Stimulated activated effector memory CD8-positive, alpha-beta T cell treated with anti-CD3 and anti-CD28 coated beads, Interleukin-12 subunit alpha, Interleukin-12 subunit beta, amount 100 ng/mL, for 72 hours (primary cell): ENCODE data around the gene OR10AD1.
A peak's percentile ranks its signal among the peaks of the same experiment; 100 is the strongest.

ENCODE experiments used
- ATAC-seq: fragments of 150-1000 bp; cut with Tn5 transposase; 2 replicates; pipeline ENCODE4 v1.10.0; 2021
- DNase-seq, 2 donors: peaks; one replicate each; pipeline ENCODE4 v3.0.0; 2021 to 2022; ENCODE audit warnings: low spot score in 2 of 2
- H3K27ac Mint-ChIP-seq: one replicate; pipeline ENCODE4 v1.8.0; 2022; ENCODE audit warnings: mild to moderate bottlenecking, mixed read lengths
- H3K36me3 Mint-ChIP-seq: one replicate; pipeline ENCODE4 v1.8.0; 2022; ENCODE audit warnings: mild to moderate bottlenecking, mixed read lengths
- H3K4me1 Mint-ChIP-seq: one replicate; pipeline ENCODE4 v1.8.0; 2022; ENCODE audit warnings: mixed read lengths
- H3K4me3 Mint-ChIP-seq: one replicate; pipeline ENCODE4 v1.8.0; 2022; ENCODE audit warnings: mild to moderate bottlenecking, mixed read lengths
- H3K9me3 Mint-ChIP-seq: one replicate; pipeline ENCODE4 v1.8.0; 2022; ENCODE audit warnings: mixed read lengths

The OR10AD1 gene

DNA sequence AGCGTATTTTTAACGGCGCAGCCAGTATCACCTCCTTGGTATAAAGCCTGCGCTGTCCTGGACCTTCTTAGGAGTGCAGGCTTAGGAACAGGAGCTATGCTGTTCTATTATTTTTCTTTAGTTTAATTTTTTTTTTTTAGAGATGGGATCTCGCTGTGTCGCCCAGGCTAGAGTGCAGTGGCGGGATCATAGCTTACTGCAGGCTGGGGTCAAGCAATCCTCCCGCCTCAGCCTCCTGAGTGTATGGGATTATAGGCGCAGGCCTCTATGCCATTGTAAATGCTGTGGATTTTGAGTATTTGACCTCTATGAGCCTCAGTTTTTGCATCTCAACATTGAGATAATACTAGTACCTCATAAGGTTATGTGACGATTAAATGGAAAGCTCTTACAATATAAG, 4.1 kb downstream of the OR10AD1 start:
- peaks cover 6% of the 10 kb centered on the region for H3K36me3 Mint-ChIP-seq
- H3K4me3 Mint-ChIP-seq: peak overlapping the region; percentile 75
- H3K4me1 Mint-ChIP-seq: peaks cover 21% of the 10 kb centered on the region
- H3K9me3 Mint-ChIP-seq: peaks cover 6% of the 10 kb centered on the region
- H3K27ac Mint-ChIP-seq: peak overlapping the region; percentile 99
- DNase-seq (no peak), ATAC-seq (no peak)

DNA sequence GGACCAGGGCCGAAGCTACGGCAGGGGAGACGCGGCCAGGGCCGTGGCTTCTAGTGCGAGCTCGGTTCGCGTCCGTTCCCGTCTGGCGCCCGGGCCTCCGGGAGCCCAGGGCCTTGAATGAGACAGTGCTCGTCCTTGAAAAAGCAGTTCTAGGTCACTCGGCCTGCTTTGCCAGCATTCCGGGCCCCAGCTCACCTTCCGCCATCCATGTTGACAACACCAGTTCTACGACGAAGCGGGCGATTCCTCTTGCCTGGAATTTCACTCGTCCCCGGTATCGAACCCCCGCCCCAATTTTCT, 4.5 kb downstream of the OR10AD1 start:
- H3K4me1 Mint-ChIP-seq: peaks cover 21% of the 10 kb centered on the region
- H3K9me3 Mint-ChIP-seq: peaks cover 6% of the 10 kb centered on the region
- DNase-seq: no peak
- ATAC-seq: peak; percentile 53
- peaks cover 6% of the 10 kb centered on the region for H3K36me3 Mint-ChIP-seq
- peak overlapping the region; percentile 99 for H3K27ac Mint-ChIP-seq
- peak overlapping the region; percentile 75 for H3K4me3 Mint-ChIP-seq

GRCh38 chr12:48197971-48198671, 5.0 kb downstream of the OR10AD1 start:
- DNase-seq (peak; percentile 75 to 93), ATAC-seq (peak; percentile 100)
- Mint-ChIP-seq H3K4me1 (peaks cover 21% of the 10 kb centered on the region), H3K4me3 (peak overlapping the region; percentile 75), H3K36me3 (peaks cover 6% of the 10 kb centered on the region), H3K9me3 (peaks cover 4% of the 10 kb centered on the region), H3K27ac (peak overlapping the region; percentile 99)

DNA sequence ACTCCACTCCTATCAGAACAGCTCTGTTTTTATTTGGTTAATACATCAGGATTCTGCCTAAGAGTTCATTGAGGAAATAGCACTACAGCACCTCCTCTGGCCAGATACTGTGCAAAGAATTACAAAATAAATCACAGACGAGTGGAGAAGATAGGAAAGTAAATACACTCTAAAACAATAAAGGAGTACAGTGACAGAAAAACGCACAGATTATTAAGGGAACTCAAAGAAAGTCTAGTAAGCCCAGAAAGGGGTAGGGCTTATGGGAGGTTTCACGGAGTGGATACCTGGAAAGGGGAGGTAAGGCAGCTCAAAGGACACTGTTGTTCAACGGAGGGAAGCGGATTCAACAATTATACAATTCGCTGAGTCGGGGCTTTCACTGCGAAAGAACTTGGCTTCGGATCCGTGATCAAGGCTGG, 5.5 kb downstream of the OR10AD1 start:
- Mint-ChIP-seq H3K4me3 (peak overlapping the region; percentile 75), H3K9me3 (no peaks in the 10 kb centered on the region), H3K27ac (peak overlapping the region; percentile 99), H3K36me3 (peaks cover 6% of the 10 kb centered on the region), H3K4me1 (peaks cover 21% of the 10 kb centered on the region)
- ATAC-seq (peak; percentile 50), DNase-seq (no peak)

- H3K4me1 Mint-ChIP-seq: peaks cover 7% of the 10 kb centered on the region
- DNase-seq (no peak), ATAC-seq (no peak)
- no peak overlapping the region for H3K4me3 Mint-ChIP-seq
- no peaks in the 10 kb centered on the region for H3K9me3 Mint-ChIP-seq
- H3K27ac Mint-ChIP-seq: no peak overlapping the region
- H3K36me3 Mint-ChIP-seq: peaks cover 6% of the 10 kb centered on the region
Measured at GRCh38 chr12:48194799-48195201, 8.3 kb downstream of the OR10AD1 start.

- H3K4me3 Mint-ChIP-seq: no peak overlapping the region
Measured at GRCh38 chr12:48193623-48194022, 9.5 kb downstream of the OR10AD1 start.

DNA sequence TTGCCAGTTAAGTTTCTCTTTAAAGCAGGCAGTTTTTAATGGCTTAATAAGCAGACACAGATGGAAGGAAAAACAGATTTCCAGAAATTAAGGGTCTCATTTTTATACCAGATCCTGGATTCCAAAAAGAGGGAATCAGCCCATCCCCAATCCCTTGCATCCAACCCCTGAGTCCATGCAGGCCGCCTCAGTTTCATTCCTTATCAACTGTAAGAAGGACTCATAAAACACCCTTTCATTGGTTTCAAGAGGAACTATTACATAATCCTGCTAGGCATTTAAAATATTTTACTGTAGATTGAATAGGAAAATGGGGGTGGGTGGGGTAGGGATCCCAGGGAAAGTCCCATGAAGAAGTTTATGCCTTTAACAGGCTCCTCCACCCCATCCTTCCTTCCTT, 10.2 kb downstream of the OR10AD1 start:
- no peak overlapping the region for H3K4me3 Mint-ChIP-seq
- no peaks in the 10 kb centered on the region for H3K36me3 Mint-ChIP-seq
- H3K9me3 Mint-ChIP-seq: no peaks in the 10 kb centered on the region
- no peaks in the 10 kb centered on the region for H3K4me1 Mint-ChIP-seq
- no peak overlapping the region for H3K27ac Mint-ChIP-seq
- ATAC-seq (no peak), DNase-seq (no peak)

More at GRCh38 chr12:48193623-48194022, 9.5 kb downstream of the OR10AD1 start:
- DNase-seq (no peak), ATAC-seq (no peak)
- no peak overlapping the region for H3K27ac Mint-ChIP-seq
- no peaks in the 10 kb centered on the region for H3K9me3 Mint-ChIP-seq
- H3K36me3 Mint-ChIP-seq: peaks cover 6% of the 10 kb centered on the region
- no peaks in the 10 kb centered on the region for H3K4me1 Mint-ChIP-seq

- H3K27ac Mint-ChIP-seq: no peak overlapping the region
- H3K9me3 Mint-ChIP-seq: no peaks in the 10 kb centered on the region
- DNase-seq: no peak
- H3K4me3 Mint-ChIP-seq: no peak overlapping the region
- ATAC-seq: no peak
- H3K4me1 Mint-ChIP-seq: peaks cover 5% of the 10 kb centered on the region
- no peaks in the 10 kb centered on the region for H3K36me3 Mint-ChIP-seq
Measured at GRCh38 chr12:48191096-48191495, 12.0 kb downstream of the OR10AD1 start.

- H3K9me3 Mint-ChIP-seq: no peaks in the 10 kb centered on the region
- no peak overlapping the region for H3K4me3 Mint-ChIP-seq
- peaks cover 12% of the 10 kb centered on the region for H3K4me1 Mint-ChIP-seq
- peak; percentile 61 to 86 for DNase-seq
- ATAC-seq: peak; percentile 67
- no peak overlapping the region for H3K27ac Mint-ChIP-seq
- no peaks in the 10 kb centered on the region for H3K36me3 Mint-ChIP-seq
Measured at GRCh38 chr12:48189331-48190125, 13.6 kb downstream of the OR10AD1 start.

DNA sequence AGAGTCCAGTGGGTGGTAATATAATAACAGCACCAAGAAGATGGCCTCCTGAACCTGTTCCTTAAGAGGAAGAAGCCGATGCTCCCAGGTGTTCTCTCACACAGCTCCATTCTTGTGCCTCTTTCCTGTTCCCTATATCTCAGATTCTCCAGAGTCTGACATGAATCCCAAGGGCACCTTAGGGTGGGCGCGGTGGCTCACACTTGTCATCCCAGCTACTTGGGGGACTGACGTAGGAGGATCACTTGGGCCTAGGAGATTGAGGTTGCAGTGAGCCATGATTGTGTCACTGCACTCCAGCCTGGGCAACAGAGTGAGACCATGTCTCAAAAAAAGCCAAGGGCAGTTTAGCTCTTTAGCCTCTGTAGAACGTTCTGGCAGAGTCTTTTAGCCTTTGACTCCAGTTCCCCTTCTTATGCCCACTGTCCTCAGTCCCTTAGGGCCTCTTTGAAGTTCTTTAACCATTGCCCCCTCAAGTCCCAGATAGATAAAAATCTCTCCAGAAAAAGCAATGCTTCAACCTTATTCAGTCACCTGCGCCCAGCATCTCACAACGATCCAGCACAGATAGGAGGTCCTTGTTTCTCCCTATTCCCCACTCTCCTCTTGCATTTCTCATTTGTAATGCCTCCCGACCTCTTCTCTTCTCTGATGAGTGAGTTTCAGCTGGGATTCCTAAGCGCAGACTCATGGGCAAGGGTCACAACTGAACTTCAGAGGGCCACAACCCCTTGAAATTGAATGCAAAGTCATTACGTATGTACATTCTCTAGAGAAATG, 15.0 kb downstream of the OR10AD1 start:
- no peak overlapping the region for H3K4me3 Mint-ChIP-seq
- no peak for DNase-seq
- peaks cover 12% of the 10 kb centered on the region for H3K4me1 Mint-ChIP-seq

GRCh38 chr12:48185181-48185919, 17.7 kb downstream of the OR10AD1 start:
- Mint-ChIP-seq H3K36me3 (no peaks in the 10 kb centered on the region), H3K4me3 (peak overlapping the region; percentile 86), H3K27ac (no peak overlapping the region), H3K4me1 (peaks cover 21% of the 10 kb centered on the region), H3K9me3 (no peaks in the 10 kb centered on the region)
- no peak for ATAC-seq
- no peak for DNase-seq

More for the DNA sequence above, 15.0 kb downstream of the OR10AD1 start:
- Mint-ChIP-seq H3K27ac (no peak overlapping the region), H3K9me3 (no peaks in the 10 kb centered on the region), H3K36me3 (no peaks in the 10 kb centered on the region)
- ATAC-seq: no peak

DNA sequence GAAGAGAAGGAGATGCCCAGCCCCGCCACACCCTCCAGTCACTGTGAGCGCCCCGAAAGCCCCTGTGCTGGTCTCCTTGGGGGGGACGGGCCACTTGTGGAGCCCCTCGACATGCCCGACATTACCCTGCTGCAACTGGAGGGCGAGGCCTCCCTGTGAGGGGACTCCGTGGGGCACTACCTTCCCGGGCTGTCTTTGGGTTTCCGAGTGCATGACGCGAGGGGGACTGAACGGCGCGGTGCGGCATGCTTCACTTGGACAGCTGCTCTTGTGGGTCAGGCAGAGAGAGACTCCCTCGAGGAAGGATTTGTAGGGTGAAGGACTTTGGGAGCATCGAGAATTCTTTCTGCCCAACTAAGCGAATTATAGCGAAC, 18.6 kb downstream of the OR10AD1 start:
- no peaks in the 10 kb centered on the region for H3K9me3 Mint-ChIP-seq
- no peaks in the 10 kb centered on the region for H3K36me3 Mint-ChIP-seq
- H3K4me1 Mint-ChIP-seq: peaks cover 21% of the 10 kb centered on the region
- H3K27ac Mint-ChIP-seq: no peak overlapping the region
- H3K4me3 Mint-ChIP-seq: peak overlapping the region; percentile 86
- DNase-seq: peak in 1 of 2 donors; percentile 47
- no peak for ATAC-seq

DNA sequence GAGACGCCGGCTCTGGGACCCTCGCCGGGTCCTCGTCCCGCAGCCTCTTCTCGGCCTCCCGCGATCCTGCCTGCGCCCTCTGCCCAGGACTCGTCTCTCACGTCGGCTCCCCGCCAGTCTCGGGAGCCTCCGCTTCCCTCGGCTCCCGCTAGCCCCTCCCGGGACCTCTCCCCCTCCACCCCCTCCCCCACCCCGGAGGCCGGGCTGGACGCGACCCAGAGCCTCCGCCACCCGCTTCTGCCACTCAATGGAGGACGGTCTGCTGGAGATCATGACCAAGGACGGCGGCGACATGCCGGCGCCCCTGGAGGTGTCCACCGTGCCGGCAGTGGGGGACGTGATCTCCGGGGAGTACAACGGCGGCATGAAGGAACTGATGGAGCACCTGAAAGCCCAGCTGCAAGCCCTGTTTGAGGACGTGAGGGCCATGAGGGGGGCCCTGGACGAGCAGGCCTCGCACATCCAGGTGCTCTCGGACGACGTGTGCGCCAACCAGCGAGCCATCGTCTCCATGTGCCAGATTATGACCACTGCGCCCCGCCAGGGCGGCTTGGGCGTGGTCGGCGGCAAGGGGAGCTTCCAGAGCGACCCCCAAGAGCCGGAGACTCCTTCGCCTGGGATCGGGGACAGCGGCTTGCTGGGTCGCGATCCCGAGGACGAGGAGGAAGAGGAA, 19.1 kb downstream of the OR10AD1 start:
- Mint-ChIP-seq H3K36me3 (no peaks in the 10 kb centered on the region), H3K4me1 (peaks cover 21% of the 10 kb centered on the region), H3K9me3 (no peaks in the 10 kb centered on the region), H3K27ac (peak overlapping the region; percentile 67), H3K4me3 (peak overlapping the region; percentile 86)
- DNase-seq (peak in 1 of 2 donors; percentile 55), ATAC-seq (peak; percentile 30)

- Mint-ChIP-seq H3K9me3 (no peaks in the 10 kb centered on the region), H3K4me1 (peaks cover 21% of the 10 kb centered on the region), H3K36me3 (no peaks in the 10 kb centered on the region), H3K4me3 (peak within 1 kb of the TSS; percentile 86), H3K27ac (peak within 1 kb of the TSS; percentile 67)
- ATAC-seq (peak; percentile 82), DNase-seq (peak; percentile 54 to 87)
Measured at GRCh38 chr12:48183091-48183875, 19.8 kb downstream of the OR10AD1 start, which contains the start of gene CCDC184. Gene CCDC184, plus strand, starts transcription at chr12:48183644. Its CDS starts 479 bp downstream, at chr12:48184123.
